ENCODE results near the gene PPP3CA. TPM values are rescaled to one million over a fixed set of nuclear protein-coding genes. Genes with fewer than 3 reads are reported as not detected.

The PPP3CA gene
- polyA plus RNA-seq, 4 donors = 33.0 to 49.7 (median 45.2) TPM

DNA sequence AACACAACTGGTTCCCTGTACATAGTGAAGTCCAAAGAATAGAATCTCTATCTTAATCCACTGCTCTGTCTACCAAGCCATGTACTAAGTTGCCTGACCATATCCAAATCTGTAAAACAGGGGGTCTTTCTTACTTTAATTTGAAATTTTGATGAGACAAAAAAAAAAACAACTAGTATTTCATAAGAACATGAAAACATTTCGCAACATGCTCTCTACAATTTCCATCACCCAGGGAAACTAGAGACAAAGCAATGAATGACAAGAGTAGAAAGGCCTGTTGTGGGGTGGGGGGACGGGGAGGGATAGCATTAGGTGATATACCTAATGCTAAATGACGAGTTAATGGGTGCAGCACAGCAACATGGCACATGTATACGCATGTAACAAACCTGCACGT is 279.9 kb downstream of the PPP3CA start:
- no peak for DNase-seq (ENCODE audit: low read depth in 4 of 4, low spot score in 3 of 4)

- DNase-seq (ENCODE audit: low read depth in 4 of 4, low spot score in 3 of 4) = no peak
Measured at GRCh38 chr4:101066626-101067170, 280.6 kb downstream of the PPP3CA start.

- no peak for DNase-seq (ENCODE audit: low read depth in 4 of 4, low spot score in 3 of 4)
Measured at GRCh38 chr4:101065935-101066485, 281.3 kb downstream of the PPP3CA start.

DNA sequence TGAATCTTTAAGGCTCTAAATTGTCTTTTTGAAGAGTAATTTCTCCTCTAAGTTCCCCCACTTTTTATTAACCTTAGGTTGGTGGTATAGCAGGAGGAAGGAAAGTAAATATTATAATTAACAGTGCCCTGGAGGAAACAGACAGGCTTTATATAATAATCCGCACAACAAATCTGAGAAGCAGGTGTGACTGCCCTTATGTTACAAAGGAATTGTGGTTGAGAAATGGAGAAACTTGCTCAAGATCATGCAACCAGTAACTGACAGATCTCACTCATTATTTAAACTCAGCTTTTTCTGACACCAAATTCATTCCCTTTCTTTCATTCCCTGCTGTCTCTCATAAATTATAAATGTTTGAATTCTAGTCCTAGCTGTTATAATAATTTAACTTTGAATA is 282.0 kb downstream of the PPP3CA start:
- no peak for DNase-seq (ENCODE audit: low read depth in 4 of 4, low spot score in 3 of 4)

- no peak for DNase-seq (ENCODE audit: low read depth in 4 of 4, low spot score in 3 of 4)
Measured at GRCh38 chr4:101064541-101065180, 282.7 kb downstream of the PPP3CA start.

DNA sequence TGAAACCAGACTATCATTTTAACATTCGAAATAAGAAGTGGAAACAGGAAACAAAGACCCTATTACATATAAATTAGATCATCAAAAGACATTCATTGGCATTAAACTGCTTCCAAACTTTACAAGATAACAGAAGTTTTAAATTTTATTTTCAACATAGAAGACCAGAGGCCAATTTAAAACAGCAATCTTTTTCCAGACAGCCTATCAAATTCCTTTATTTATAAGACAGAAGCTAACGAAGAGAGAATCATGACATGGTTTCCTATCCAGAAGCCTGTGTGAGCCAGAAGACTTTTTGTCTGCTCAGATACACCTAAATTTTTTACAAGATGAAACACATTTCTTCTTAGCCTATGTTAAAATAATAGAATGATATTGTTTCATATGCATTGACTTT is 291.9 kb downstream of the PPP3CA start:
- DNase-seq (ENCODE audit: low read depth in 4 of 4, low spot score in 3 of 4) = no peak

DNA sequence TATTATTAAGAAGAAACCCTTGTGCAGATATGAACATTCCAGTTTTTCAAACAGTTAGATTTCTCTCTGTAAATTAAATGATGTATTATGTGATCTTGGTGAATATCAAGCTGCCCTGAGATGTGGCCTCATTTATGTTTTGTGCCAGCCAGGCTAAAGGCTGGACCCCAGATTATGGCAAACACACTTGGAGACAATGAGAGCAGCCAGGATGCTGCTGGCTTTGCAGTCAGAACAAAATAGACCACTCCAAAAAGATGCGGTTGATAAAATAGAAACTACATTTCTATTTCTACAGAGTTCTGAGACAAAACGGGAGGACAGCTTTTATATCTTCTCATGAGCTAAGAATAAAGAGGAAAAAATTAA is 296.5 kb downstream of the PPP3CA start:
- DNase-seq (ENCODE audit: low read depth in 4 of 4, low spot score in 3 of 4) = no peak

GRCh38 chr4:101050088-101050836 is 297.1 kb downstream of the PPP3CA start:
- no peak for DNase-seq (ENCODE audit: low read depth in 4 of 4, low spot score in 3 of 4)

DNA sequence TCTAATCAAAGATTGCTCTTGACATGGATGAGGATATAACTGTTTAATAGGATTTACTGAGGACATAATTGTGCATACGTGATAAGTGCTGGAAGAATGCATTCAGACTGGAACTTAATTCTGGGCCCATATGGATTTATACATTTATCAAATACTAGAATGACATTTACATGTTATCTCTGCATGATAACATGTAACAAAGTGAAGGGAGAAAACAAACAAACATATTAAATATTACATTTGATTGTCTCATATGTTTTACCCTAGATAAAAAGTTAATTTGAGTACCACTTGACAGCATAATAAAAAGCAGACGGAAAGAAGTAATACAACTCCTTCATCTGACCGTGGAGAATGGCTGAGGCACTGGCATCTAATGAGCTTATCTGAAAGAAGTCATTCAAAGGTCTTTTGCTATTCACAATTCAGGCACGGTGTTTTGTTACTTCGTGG is 297.8 kb downstream of the PPP3CA start:
- no peak for DNase-seq (ENCODE audit: low read depth in 4 of 4, low spot score in 3 of 4)

GRCh38 chr4:101044766-101045165 is 302.6 kb downstream of the PPP3CA start:
- no peak for DNase-seq (ENCODE audit: low read depth in 4 of 4, low spot score in 3 of 4)

- no peak for DNase-seq (ENCODE audit: low read depth in 4 of 4, low spot score in 3 of 4)
Measured at GRCh38 chr4:101042847-101043246, 304.5 kb downstream of the PPP3CA start.

DNA sequence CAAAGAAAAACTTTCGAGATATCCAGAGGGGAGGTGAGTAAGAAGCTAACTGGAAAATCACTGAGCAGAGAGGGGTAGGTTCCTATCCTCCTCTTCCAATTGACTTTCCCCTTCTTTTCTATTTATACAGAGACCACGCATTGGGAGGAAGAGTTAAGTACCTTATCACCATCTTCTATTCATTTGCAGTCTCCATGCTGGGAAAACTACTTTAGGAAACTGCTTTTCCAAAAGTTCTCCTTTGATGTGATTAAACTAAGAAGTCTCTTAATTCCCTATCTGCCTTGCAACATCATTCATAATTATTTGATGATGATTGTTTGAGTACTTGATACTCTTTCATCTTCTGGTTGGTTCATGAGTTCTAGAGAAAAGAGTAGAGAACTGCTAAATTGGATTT is 306.6 kb downstream of the PPP3CA start:
- no peak for DNase-seq (ENCODE audit: low read depth in 4 of 4, low spot score in 3 of 4)

GRCh38 chr4:101039367-101039766 is 308.0 kb downstream of the PPP3CA start:
- no peak for DNase-seq (ENCODE audit: low read depth in 4 of 4, low spot score in 3 of 4)

GRCh38 chr4:101037938-101038413 is 309.4 kb downstream of the PPP3CA start:
- no peak for DNase-seq (ENCODE audit: low read depth in 4 of 4, low spot score in 3 of 4)

DNA sequence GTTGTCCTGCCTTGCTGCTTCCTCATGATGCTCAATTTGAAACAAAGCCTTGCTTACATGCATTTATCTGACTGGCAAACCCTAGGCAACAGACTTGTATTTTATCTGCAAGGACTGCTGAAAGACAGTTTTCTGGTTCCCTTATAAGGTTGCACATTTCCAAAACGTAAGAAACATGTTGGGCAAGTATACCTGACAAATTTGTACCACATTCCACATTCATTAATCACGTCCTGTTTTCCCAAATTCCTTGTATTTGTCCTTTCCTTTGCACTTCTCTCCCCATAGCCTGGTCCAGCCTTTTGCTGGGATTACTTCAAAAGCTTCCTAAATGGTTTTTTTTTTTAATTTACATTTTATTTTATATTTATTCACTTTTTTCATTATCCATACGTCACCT is 310.1 kb downstream of the PPP3CA start:
- no peak for DNase-seq (ENCODE audit: low read depth in 4 of 4, low spot score in 3 of 4)

- no peak for DNase-seq (ENCODE audit: low read depth in 4 of 4, low spot score in 3 of 4)
Measured at GRCh38 chr4:101035487-101035886, 311.8 kb downstream of the PPP3CA start.

GRCh38 chr4:101033986-101034385 is 313.3 kb downstream of the PPP3CA start:
- DNase-seq (ENCODE audit: low read depth in 4 of 4, low spot score in 3 of 4) = no peak

GRCh38 chr4:101032541-101032940 is 314.8 kb downstream of the PPP3CA start:
- DNase-seq (ENCODE audit: low read depth in 4 of 4, low spot score in 3 of 4) = no peak

GRCh38 chr4:101031971-101032370 is 315.4 kb downstream of the PPP3CA start:
- no peak for DNase-seq (ENCODE audit: low read depth in 4 of 4, low spot score in 3 of 4)

GRCh38 chr4:101028886-101029285 is 318.4 kb downstream of the PPP3CA start:
- DNase-seq (ENCODE audit: low read depth in 4 of 4, low spot score in 3 of 4) = no peak

- no peak for DNase-seq (ENCODE audit: low read depth in 4 of 4, low spot score in 3 of 4)
Measured at GRCh38 chr4:101027721-101028120, 319.6 kb downstream of the PPP3CA start.

GRCh38 chr4:101025755-101026154 is 321.6 kb downstream of the PPP3CA start:
- no peak for DNase-seq (ENCODE audit: low read depth in 4 of 4, low spot score in 3 of 4)
